ENCODE measurements around the gene TCF4. TPM values are rescaled to one million over a fixed set of nuclear protein-coding genes. Genes with fewer than 3 reads are reported as not detected.

Gene TCF4
- total RNA-seq, 2 donors from 2014 or later, result 57.7 to 66.3 TPM

DNA sequence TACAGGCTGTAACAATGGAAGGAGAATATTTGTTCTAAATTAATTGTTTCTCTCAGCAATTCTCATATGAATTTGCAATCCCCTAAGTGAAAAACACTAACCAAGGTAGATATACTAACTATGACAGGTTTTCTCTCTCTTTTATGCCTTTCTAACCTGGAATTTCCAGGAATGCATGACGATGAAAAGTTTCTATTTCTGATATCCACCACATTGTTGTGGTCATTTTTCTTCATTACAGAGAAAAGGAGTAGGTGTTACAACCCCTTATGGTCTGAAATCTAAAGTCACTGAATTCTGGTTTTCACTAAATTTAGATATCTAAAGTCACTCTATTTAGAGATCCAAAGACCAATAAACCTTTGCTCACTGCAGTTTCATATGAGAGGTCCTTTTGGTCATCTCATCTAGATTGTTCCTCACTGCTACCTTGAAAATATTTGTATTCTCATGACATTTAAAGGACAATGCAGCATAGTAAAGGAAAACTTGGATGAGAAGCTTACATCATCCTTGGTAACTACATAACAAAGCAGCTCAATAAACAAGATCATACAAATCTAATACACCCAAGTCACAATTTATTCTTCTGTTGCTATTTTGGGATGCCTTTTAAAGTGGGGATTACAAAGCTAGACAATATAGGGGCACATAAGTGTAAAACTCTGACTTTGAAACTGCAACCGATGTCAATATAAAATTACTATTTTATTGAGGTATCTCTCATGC, 85.8 kb downstream of the TCF4 start:
- DNase-seq (ENCODE audit: low spot score), result no peak
- Histone ChIP-seq H3K9me3 (no peaks in the 10 kb centered on the region), H3K27me3 (no peaks in the 10 kb centered on the region), H3K27ac (peak overlapping the region; percentile 59 to 62), H3K36me3 (no peaks in the 10 kb centered on the region), H3K4me3 (no peak overlapping the region), H3K4me1 (peaks cover 0 to 25% of the 10 kb centered on the region in 2 donors)
- TF ChIP-seq, protein P1, sequence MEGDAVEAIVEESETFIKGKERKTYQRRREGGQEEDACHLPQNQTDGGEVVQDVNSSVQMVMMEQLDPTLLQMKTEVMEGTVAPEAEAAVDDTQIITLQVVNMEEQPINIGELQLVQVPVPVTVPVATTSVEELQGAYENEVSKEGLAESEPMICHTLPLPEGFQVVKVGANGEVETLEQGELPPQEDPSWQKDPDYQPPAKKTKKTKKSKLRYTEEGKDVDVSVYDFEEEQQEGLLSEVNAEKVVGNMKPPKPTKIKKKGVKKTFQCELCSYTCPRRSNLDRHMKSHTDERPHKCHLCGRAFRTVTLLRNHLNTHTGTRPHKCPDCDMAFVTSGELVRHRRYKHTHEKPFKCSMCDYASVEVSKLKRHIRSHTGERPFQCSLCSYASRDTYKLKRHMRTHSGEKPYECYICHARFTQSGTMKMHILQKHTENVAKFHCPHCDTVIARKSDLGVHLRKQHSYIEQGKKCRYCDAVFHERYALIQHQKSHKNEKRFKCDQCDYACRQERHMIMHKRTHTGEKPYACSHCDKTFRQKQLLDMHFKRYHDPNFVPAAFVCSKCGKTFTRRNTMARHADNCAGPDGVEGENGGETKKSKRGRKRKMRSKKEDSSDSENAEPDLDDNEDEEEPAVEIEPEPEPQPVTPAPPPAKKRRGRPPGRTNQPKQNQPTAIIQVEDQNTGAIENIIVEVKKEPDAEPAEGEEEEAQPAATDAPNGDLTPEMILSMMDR (IDR thresholded peaks at IDR 0.05), result no peak

DNA sequence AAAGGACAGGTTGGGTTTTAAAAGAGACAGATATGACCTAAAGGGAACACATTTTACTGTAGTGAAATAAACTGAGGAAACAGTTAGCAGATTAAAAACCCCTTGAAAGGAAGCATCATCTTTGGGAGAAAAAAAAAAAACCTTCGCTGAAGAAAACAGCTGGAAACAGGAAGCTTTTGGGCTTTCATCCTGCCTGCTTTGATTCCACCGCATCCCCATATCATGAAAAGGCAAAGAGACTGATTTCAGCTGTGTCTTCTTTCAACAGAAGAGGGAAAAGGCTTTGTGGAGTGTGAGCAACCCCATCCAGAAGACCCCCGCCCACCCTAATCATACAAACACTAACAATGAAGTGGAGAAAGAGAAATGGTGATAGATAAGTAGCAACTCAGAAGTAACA, 86.4 kb downstream of the TCF4 start:
- DNase-seq (ENCODE audit: low spot score), result no peak
- TF ChIP-seq, protein P1 (IDR thresholded peaks at IDR 0.05), result no peak
- Histone ChIP-seq H3K27me3 (no peaks in the 10 kb centered on the region), H3K4me1 (peaks cover 0 to 25% of the 10 kb centered on the region in 2 donors), H3K27ac (peak overlapping the region; percentile 59 to 62), H3K36me3 (no peaks in the 10 kb centered on the region), H3K9me3 (no peaks in the 10 kb centered on the region), H3K4me3 (no peak overlapping the region)

DNA sequence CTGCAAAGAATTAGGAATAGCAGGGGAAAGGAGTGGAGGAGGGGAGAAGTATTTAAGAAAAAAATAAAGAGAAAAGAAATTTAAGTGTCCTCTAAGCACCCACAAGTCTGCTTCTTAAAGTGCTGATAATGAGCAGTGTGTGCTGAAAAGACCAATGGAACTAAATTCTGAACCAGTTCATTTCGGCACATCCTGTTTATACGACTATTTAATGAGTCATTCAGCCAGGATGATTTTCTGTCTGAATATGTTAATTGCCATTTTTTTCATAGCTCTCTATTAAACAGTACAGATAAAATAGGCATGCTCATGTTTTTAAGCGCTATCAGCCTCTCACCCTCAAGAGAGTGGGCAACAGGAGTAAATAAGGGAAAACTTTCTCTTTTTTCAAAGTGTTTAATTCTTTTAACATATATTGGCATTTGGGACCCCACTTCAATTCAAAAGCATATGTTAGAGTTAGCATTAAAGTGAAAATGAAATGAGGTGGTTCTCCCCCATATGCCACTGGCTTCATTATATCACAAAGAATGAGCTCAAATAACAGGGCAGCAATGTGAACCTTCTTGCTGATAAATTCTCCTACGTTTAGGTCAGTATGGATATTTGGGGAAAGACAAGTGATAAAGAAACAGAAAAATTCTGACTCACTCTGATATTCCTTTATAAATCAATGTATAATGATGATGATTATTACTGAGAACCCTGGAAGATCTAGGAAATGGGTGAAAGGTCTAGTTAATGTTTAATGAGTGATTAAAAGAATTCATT, 87.5 kb downstream of the TCF4 start:
- no peak for DNase-seq (ENCODE audit: low spot score)
- Histone ChIP-seq H3K4me3 (no peak overlapping the region), H3K27me3 (no peaks in the 10 kb centered on the region), H3K36me3 (no peaks in the 10 kb centered on the region), H3K4me1 (peaks cover 0 to 25% of the 10 kb centered on the region in 2 donors), H3K9me3 (no peaks in the 10 kb centered on the region), H3K27ac (peak overlapping the region; percentile 61 to 62)
- TF ChIP-seq, protein P1 (IDR thresholded peaks at IDR 0.05), result no peak

DNA sequence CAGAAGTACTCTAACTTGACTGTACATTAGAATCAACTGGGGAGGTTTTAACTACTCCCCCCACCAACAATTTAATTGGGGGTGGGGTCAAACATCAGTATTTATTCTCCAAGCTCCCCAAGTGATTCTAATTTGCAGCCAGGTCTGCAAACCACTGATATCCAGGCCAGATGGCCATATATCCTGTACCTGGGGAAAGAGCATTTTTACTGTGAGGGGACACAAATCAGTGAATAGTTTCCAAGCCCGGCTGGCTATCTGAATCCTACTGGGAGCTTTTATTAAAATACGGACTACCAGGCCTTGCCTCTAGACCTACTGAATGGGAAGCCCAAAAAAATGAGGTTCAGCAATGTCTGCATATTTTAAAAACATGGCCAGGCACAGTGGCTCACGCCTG, 88.5 kb downstream of the TCF4 start:
- no peaks in the 10 kb centered on the region for H3K9me3 ChIP-seq
- H3K4me1 ChIP-seq, result peaks cover 0 to 30% of the 10 kb centered on the region in 2 donors
- H3K27ac ChIP-seq, result peak overlapping the region; percentile 61 to 62
- TF ChIP-seq, protein P1 (IDR thresholded peaks at IDR 0.05), result no peak
- no peak overlapping the region for H3K4me3 ChIP-seq
- H3K27me3 ChIP-seq, result no peaks in the 10 kb centered on the region
- DNase-seq (ENCODE audit: low spot score), result no peak
- H3K36me3 ChIP-seq, result no peaks in the 10 kb centered on the region

DNA sequence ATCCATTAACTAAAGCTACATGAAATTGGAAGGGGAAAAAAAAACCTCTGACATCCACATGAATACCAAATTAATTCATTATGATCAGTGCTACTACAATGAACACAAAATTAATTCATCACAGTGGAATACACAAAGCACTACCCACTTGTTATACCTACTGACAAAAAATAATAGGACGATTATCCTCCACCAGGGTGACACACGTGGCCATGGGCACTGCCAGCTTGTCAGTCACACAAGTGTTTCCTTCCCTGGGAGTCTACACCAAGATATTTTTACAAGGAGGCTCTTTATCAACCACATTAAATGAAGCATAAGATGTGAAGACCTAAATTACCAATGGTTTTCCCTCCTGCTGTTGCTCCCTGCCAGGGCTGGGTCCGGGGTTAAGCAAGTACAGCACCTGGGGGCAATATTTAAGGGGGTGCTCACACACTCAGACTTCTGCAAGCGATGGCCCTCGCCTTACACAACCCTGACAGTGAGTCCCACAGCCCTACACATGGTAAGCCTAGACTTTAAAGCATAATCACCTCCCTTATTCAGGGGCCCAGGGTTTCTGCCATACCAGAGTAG, 90.1 kb downstream of the TCF4 start:
- H3K36me3 ChIP-seq, result no peaks in the 10 kb centered on the region
- H3K27me3 ChIP-seq, result no peaks in the 10 kb centered on the region
- TF ChIP-seq, protein P1 (IDR thresholded peaks at IDR 0.05), result no peak
- no peak overlapping the region for H3K27ac ChIP-seq
- DNase-seq (ENCODE audit: low spot score), result no peak
- no peaks in the 10 kb centered on the region for H3K9me3 ChIP-seq
- peaks cover 0 to 31% of the 10 kb centered on the region in 2 donors for H3K4me1 ChIP-seq
- H3K4me3 ChIP-seq, result no peak overlapping the region

All from right atrium auricular region (tissue), 2 donors.